ENCODE results near the gene LIPI. TPM values are rescaled to one million over a fixed set of nuclear protein-coding genes. Genes with fewer than 3 reads are reported as not detected.

Gene LIPI
- polyA plus RNA-seq, 1 of the 3 experiments (the other 2 are of a cell fraction): not detected

- POLR2A ChIA-PET: no interaction called here
- TF ChIP-seq RAD21 (IDR thresholded peaks at IDR 0.05; ENCODE audit: low read length): peak; percentile 25; the same call in 1 of the 2 replicates
- TF ChIP-seq SIN3A (IDR thresholded peaks at IDR 0.05; ENCODE audit: borderline replicate concordance, low read depth, low read length): no peak
- TF ChIP-seq, protein P1, sequence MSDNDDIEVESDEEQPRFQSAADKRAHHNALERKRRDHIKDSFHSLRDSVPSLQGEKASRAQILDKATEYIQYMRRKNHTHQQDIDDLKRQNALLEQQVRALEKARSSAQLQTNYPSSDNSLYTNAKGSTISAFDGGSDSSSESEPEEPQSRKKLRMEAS (IDR thresholded peaks at IDR 0.05; ENCODE audit: low read depth): no peak
- TF ChIP-seq, protein P2, sequence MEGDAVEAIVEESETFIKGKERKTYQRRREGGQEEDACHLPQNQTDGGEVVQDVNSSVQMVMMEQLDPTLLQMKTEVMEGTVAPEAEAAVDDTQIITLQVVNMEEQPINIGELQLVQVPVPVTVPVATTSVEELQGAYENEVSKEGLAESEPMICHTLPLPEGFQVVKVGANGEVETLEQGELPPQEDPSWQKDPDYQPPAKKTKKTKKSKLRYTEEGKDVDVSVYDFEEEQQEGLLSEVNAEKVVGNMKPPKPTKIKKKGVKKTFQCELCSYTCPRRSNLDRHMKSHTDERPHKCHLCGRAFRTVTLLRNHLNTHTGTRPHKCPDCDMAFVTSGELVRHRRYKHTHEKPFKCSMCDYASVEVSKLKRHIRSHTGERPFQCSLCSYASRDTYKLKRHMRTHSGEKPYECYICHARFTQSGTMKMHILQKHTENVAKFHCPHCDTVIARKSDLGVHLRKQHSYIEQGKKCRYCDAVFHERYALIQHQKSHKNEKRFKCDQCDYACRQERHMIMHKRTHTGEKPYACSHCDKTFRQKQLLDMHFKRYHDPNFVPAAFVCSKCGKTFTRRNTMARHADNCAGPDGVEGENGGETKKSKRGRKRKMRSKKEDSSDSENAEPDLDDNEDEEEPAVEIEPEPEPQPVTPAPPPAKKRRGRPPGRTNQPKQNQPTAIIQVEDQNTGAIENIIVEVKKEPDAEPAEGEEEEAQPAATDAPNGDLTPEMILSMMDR (IDR thresholded peaks at IDR 0.05): peak; percentile 29
- TF ChIP-seq, protein P3, sequence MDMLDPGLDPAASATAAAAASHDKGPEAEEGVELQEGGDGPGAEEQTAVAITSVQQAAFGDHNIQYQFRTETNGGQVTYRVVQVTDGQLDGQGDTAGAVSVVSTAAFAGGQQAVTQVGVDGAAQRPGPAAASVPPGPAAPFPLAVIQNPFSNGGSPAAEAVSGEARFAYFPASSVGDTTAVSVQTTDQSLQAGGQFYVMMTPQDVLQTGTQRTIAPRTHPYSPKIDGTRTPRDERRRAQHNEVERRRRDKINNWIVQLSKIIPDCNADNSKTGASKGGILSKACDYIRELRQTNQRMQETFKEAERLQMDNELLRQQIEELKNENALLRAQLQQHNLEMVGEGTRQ (IDR thresholded peaks at IDR 0.05; ENCODE audit: borderline replicate concordance, low read depth, low read length): no peak
- no peak for TF ChIP-seq FOXJ3 (CRISPR knock-in tag; IDR thresholded peaks at IDR 0.05)
- Histone ChIP-seq H3K4me2 (no peak overlapping the region), H3K9ac (no peak overlapping the region), H3K9me2 (no peaks in the 10 kb centered on the region), H2AFZ (ENCODE audit: low read depth) (no peak overlapping the region), H3K9me3 (no peaks in the 10 kb centered on the region), H3K4me1 (ENCODE audit: control insufficient read depth in 1 of 2, insufficient read depth in 2 of 2, low read depth in 1 of 2, low read length in 1 of 2) (no peaks in the 10 kb centered on the region; a peak in 1 of 4 replicates), H3K27me3 (ENCODE audit: insufficient read depth) (no peaks in the 10 kb centered on the region), H3K27ac (ENCODE audit: low read depth in 2 of 2, low read length in 1 of 2) (no peak overlapping the region), H4K20me1 (ENCODE audit: insufficient read depth) (no peaks in the 10 kb centered on the region), H3K4me3 (ENCODE audit: low read depth in 2 of 2, low read length in 1 of 2) (no peak overlapping the region), H3F3A (replicated peaks; ENCODE audit: insufficient read depth) (no peaks in the 10 kb centered on the region), H3K79me2 (ENCODE audit: insufficient read depth) (no peaks in the 10 kb centered on the region), H3K36me3 (replicated peaks in 1 of 2; ENCODE audit: control insufficient read depth in 1 of 2, insufficient read depth in 2 of 2, low read length in 1 of 2) (no peaks in the 10 kb centered on the region)
- CTCF ChIA-PET: interaction anchor here (1.1 kb wide), 1 partner anchor 93 kb away, joined by 3 read pairs; no protein-coding TSS in a partner anchor
- DNase-seq: no peak
- WGBS (ENCODE audit: low lambda C conversion rate): 68% methylated on average over 39 of the region's 46 CpGs
Measured at GRCh38 chr21:14072761-14073535, 137.8 kb downstream of the LIPI start.

DNA sequence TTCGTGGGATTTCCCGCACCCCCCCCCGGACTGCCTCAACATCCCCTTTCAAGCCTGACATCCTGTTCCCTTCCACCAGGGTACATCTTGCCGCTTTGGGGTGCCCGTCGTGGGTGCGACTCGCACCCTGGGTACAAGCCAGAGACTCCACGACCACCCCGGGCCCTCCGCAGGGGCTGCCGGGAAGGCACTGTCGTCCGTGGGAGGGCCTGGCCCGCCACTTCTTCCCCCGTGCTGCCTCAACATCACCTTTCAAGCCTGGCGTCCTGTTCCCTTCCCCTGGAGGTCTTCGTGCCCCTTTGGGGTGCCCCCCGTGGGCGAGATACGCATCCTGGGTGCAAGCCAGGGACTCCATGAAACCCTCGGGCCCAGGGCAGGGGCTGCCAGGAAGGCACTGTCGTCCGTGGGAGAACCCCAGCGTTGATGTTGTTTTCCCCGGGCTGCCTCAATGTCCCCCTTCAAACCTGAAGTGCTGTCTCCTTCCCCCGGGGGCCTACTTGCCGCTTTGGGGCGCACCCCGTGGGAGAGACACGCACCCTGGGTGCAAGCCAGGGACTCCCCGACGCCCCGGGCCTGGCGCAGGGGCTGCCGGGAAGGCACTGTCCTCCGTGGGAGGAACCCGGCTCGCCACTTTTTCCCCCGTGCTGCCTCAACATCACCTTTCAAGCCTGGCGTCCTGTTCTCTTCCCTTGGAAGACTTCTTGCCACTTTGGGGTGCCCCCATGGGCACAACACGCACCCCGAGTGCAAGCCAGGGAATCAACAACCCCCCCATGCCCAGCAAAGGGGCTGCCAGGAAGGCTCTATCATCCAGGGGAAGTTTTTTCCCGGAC lies 138.6 kb downstream of the LIPI start:
- H3K36me3 ChIP-seq (replicated peaks in 1 of 2; ENCODE audit: control insufficient read depth in 1 of 2, insufficient read depth in 2 of 2, low read length in 1 of 2): no peaks in the 10 kb centered on the region
- DNase-seq: no peak
- H3K79me2 ChIP-seq (ENCODE audit: insufficient read depth): no peaks in the 10 kb centered on the region
- H3K4me2 ChIP-seq: no peak overlapping the region
- no peak overlapping the region for H3K9ac ChIP-seq
- H3K27ac ChIP-seq (ENCODE audit: low read depth in 2 of 2, low read length in 1 of 2): no peak overlapping the region
- no peaks in the 10 kb centered on the region for H4K20me1 ChIP-seq (ENCODE audit: insufficient read depth)
- no peaks in the 10 kb centered on the region for H3K27me3 ChIP-seq (ENCODE audit: insufficient read depth)
- H3K9me2 ChIP-seq: no peaks in the 10 kb centered on the region
- ChIA-PET CTCF (interaction anchor here (1.1 kb wide), 1 partner anchor 93 kb away, joined by 3 read pairs; no protein-coding TSS in a partner anchor), POLR2A (no interaction called here)
- H3K9me3 ChIP-seq: no peaks in the 10 kb centered on the region
- WGBS (ENCODE audit: low lambda C conversion rate): 91% methylated on average over 25 of the region's 44 CpGs
- no peak overlapping the region for H3K4me3 ChIP-seq (ENCODE audit: low read depth in 2 of 2, low read length in 1 of 2)
- no peaks in the 10 kb centered on the region; a peak in 1 of 4 replicates for H3K4me1 ChIP-seq (ENCODE audit: control insufficient read depth in 1 of 2, insufficient read depth in 2 of 2, low read depth in 1 of 2, low read length in 1 of 2)
- no peak for TF ChIP-seq GABPA (IDR thresholded peaks at IDR 0.05; ENCODE audit: low read depth)
- TF ChIP-seq TEAD4 (IDR thresholded peaks at IDR 0.05; ENCODE audit: borderline replicate concordance, insufficient read depth): no peak
- no peak for TF ChIP-seq TAF1 (IDR thresholded peaks at IDR 0.05; ENCODE audit: borderline replicate concordance, low read depth, low read length)
- no peak for TF ChIP-seq CHD2 (IDR thresholded peaks at IDR 0.05; ENCODE audit: low read length, partially characterized antibody)
- no peak for TF ChIP-seq EP300 (IDR thresholded peaks at IDR 0.05; ENCODE audit: borderline replicate concordance in 1 of 2, low read depth in 1 of 2, low read length in 1 of 2)
- TF ChIP-seq NFIC (IDR thresholded peaks at IDR 0.05; ENCODE audit: borderline replicate concordance): no peak
- no peaks in the 10 kb centered on the region for H3F3A ChIP-seq (replicated peaks; ENCODE audit: insufficient read depth)
- H2AFZ ChIP-seq (ENCODE audit: low read depth): no peak overlapping the region

All from SK-N-SH (cell line).